T-helper 9 cell (primary cell): ENCODE data around the gene FMNL2.

ENCODE experiments used
- DNase-seq: peaks from one replicate; pipeline ENCODE4 v3.0.0-alpha.2; 2020

Gene FMNL2

GRCh38 chr2:152623076-152623740 is 288.2 kb downstream of the FMNL2 start:
- DNase-seq: no peak

GRCh38 chr2:152623775-152624174 is 288.8 kb downstream of the FMNL2 start:
- DNase-seq: no peak

- DNase-seq: no peak
Observed at GRCh38 chr2:152624805-152625204, 289.8 kb downstream of the FMNL2 start.

GRCh38 chr2:152626911-152627339 is 292.0 kb downstream of the FMNL2 start:
- DNase-seq: no peak

- no peak for DNase-seq
Observed at GRCh38 chr2:152627351-152627957, 292.5 kb downstream of the FMNL2 start.

GRCh38 chr2:152629202-152629601 is 294.2 kb downstream of the FMNL2 start:
- no peak for DNase-seq

- no peak for DNase-seq
Observed at GRCh38 chr2:152630466-152630865, 295.5 kb downstream of the FMNL2 start.

GRCh38 chr2:152632736-152633135 is 297.8 kb downstream of the FMNL2 start:
- no peak for DNase-seq

GRCh38 chr2:152635635-152636298 is 300.8 kb downstream of the FMNL2 start:
- peak; percentile 62 for DNase-seq

GRCh38 chr2:152637251-152637650 is 302.3 kb downstream of the FMNL2 start:
- no peak for DNase-seq

GRCh38 chr2:152638056-152638455 is 303.1 kb downstream of the FMNL2 start:
- no peak for DNase-seq

GRCh38 chr2:152638590-152638989 is 303.6 kb downstream of the FMNL2 start:
- DNase-seq: no peak

- no peak for DNase-seq
Observed at GRCh38 chr2:152644189-152644873, 309.4 kb downstream of the FMNL2 start.

GRCh38 chr2:152646264-152646663 is 311.3 kb downstream of the FMNL2 start:
- no peak for DNase-seq

- DNase-seq: no peak
Observed at GRCh38 chr2:152646775-152647174, 311.8 kb downstream of the FMNL2 start.

GRCh38 chr2:152647552-152647951 is 312.6 kb downstream of the FMNL2 start:
- DNase-seq: no peak

- no peak for DNase-seq
Observed at GRCh38 chr2:152648336-152648735, 313.4 kb downstream of the FMNL2 start.

- DNase-seq: no peak
Observed at GRCh38 chr2:152649997-152650396, 315.0 kb downstream of the FMNL2 start.

GRCh38 chr2:152650768-152651371 is 315.9 kb downstream of the FMNL2 start:
- no peak for DNase-seq

- DNase-seq: no peak
Observed at GRCh38 chr2:152651834-152652233, 316.9 kb downstream of the FMNL2 start.

GRCh38 chr2:152655880-152656279 is 320.9 kb downstream of the FMNL2 start:
- DNase-seq: no peak

GRCh38 chr2:152657043-152657442 is 322.1 kb downstream of the FMNL2 start:
- DNase-seq: no peak

- no peak for DNase-seq
Observed at GRCh38 chr2:152658221-152658620, 323.2 kb downstream of the FMNL2 start.
